Measurements from ENCODE around the gene H1-8. TPM values are rescaled to one million over a fixed set of nuclear protein-coding genes. Genes with fewer than 3 reads are reported as not detected.

Gene H1-8
- total RNA-seq, 4 donors from 2014 or later = not detected

- no peak for DNase-seq (ENCODE audit: low spot score in 2 of 2)
- WGBS, 2 donors = 77 to 93% methylated on average over 6 to 14 of the region's 14 CpGs
- H3K4me3 ChIP-seq (ENCODE audit: low read depth, poor library complexity, severe bottlenecking) = no peak overlapping the region
- TF ChIP-seq CTCF (IDR thresholded peaks at IDR 0.05) (no peak), POLR2A (IDR thresholded peaks at IDR 0.05) (no peak)
- intact Hi-C loops (cut with DNase I; ENCODE audit: low total_unique reads) = no loop called here
Measured at GRCh38 chr3:129573493-129573892, 30.5 kb downstream of the H1-8 start.

GRCh38 chr3:129574206-129574605 is 31.2 kb downstream of the H1-8 start:
- WGBS, 2 donors = 97 to 98% methylated on average over 17 to 23 of the region's 24 CpGs
- DNase-seq (ENCODE audit: low spot score in 2 of 2) = no peak
- H3K4me3 ChIP-seq (ENCODE audit: low read depth, poor library complexity, severe bottlenecking) = no peak overlapping the region
- intact Hi-C loops (cut with DNase I; ENCODE audit: low total_unique reads) = no loop called here
- no peak for TF ChIP-seq POLR2A (IDR thresholded peaks at IDR 0.05)
- TF ChIP-seq CTCF (IDR thresholded peaks at IDR 0.05) = no peak

GRCh38 chr3:129575233-129575996 is 32.4 kb downstream of the H1-8 start:
- no peak for DNase-seq (ENCODE audit: low spot score in 2 of 2)
- WGBS, 2 donors = 73 to 80% methylated on average over 19 of the region's 19 CpGs
- no peak overlapping the region for H3K4me3 ChIP-seq (ENCODE audit: low read depth, poor library complexity, severe bottlenecking)
- no peak for TF ChIP-seq POLR2A (IDR thresholded peaks at IDR 0.05)
- no peak for TF ChIP-seq CTCF (IDR thresholded peaks at IDR 0.05)
- intact Hi-C loops (cut with DNase I; ENCODE audit: low total_unique reads) = no loop called here

- intact Hi-C loops (cut with DNase I; ENCODE audit: low total_unique reads) = no loop called here
- TF ChIP-seq POLR2A (IDR thresholded peaks at IDR 0.05) = no peak
- 67 to 86% methylated on average over 10 of the region's 10 CpGs for WGBS, 2 donors
- DNase-seq (ENCODE audit: low spot score in 2 of 2) = no peak
- H3K4me3 ChIP-seq (ENCODE audit: low read depth, poor library complexity, severe bottlenecking) = no peak overlapping the region
Measured at GRCh38 chr3:129575997-129576384, 33.0 kb downstream of the H1-8 start.

- intact Hi-C loops (cut with DNase I; ENCODE audit: low total_unique reads) = no loop called here
- TF ChIP-seq CTCF (IDR thresholded peaks at IDR 0.05) (no peak), POLR2A (IDR thresholded peaks at IDR 0.05) (no peak)
- peak in 1 of 2 donors; percentile 65 for DNase-seq (ENCODE audit: low spot score in 2 of 2)
- WGBS, 2 donors = 68 to 70% methylated on average over 15 to 18 of the region's 18 CpGs
- H3K4me3 ChIP-seq (ENCODE audit: low read depth, poor library complexity, severe bottlenecking) = no peak overlapping the region
Measured at GRCh38 chr3:129576514-129577352, 33.8 kb downstream of the H1-8 start.

- intact Hi-C loops (cut with DNase I; ENCODE audit: low total_unique reads) = no loop called here
- DNase-seq (ENCODE audit: low spot score in 2 of 2) = peak; percentile 63 to 94
- 46 to 48% methylated on average over 13 to 17 of the region's 17 CpGs for WGBS, 2 donors
- TF ChIP-seq CTCF (IDR thresholded peaks at IDR 0.05) = no peak
- no peak for TF ChIP-seq POLR2A (IDR thresholded peaks at IDR 0.05)
- H3K4me3 ChIP-seq (ENCODE audit: low read depth, poor library complexity, severe bottlenecking) = no peak overlapping the region
Measured at GRCh38 chr3:129577366-129577765, 34.4 kb downstream of the H1-8 start.
